GM12865 (cell line): ENCODE results near the gene RPL9.

Experiments
- DNase-seq: peaks from one replicate; pipeline ENCODE4 v3.0.0; 2010; ENCODE audit warnings: low read depth
- H3K4me3 ChIP-seq: 2 replicates; pipeline ENCODE4 v1.5.1; 2011; ENCODE audit warnings: mild to moderate bottlenecking, low read depth, low read length, control low read depth
- TF ChIP-seq, protein P1 (sequence below): IDR thresholded peaks from 2 replicates; pipeline ENCODE4 v1.5.1; 2011; ENCODE audit warnings: low read length, control low read depth, low read depth, inconsistent platforms; ENCODE audit not compliant: insufficient read depth; ENCODE audit errors: missing control alignments

Gene RPL9

GRCh38 chr4:39452153-39452859 lies 6.4 kb downstream of the RPL9 start:
- DNase-seq, result no peak
- no peak overlapping the region for H3K4me3 ChIP-seq
- TF ChIP-seq, protein P1, sequence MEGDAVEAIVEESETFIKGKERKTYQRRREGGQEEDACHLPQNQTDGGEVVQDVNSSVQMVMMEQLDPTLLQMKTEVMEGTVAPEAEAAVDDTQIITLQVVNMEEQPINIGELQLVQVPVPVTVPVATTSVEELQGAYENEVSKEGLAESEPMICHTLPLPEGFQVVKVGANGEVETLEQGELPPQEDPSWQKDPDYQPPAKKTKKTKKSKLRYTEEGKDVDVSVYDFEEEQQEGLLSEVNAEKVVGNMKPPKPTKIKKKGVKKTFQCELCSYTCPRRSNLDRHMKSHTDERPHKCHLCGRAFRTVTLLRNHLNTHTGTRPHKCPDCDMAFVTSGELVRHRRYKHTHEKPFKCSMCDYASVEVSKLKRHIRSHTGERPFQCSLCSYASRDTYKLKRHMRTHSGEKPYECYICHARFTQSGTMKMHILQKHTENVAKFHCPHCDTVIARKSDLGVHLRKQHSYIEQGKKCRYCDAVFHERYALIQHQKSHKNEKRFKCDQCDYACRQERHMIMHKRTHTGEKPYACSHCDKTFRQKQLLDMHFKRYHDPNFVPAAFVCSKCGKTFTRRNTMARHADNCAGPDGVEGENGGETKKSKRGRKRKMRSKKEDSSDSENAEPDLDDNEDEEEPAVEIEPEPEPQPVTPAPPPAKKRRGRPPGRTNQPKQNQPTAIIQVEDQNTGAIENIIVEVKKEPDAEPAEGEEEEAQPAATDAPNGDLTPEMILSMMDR, result no peak

DNA sequence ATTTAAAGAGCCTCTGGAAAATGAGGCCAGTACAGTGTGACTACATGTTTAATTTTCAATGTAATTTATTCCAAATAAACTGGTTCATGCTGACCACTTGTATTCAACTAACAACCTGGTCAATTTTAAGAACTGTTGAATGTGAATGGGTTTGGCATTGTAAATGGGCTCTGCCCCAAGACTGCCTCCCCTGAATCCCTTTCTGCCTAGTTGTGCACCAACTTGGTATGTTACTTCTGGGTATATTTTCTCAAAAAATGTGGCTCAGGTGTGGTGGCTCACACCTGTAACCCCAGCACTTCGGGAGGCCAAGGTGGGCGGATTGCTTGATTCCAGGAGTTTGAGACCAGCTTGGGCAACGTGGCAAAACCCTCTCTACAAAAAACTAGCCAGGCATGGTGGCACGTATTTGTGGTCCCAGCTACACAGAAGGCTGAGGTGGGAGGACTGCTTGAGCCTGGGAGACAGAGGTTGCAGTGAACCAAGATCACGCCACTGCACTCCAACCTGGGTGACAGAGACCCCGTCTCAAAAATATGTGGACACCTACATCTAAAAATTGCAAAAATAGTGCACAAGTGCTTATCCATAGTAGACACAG lies 7.2 kb downstream of the RPL9 start:
- DNase-seq, result no peak
- H3K4me3 ChIP-seq, result no peak overlapping the region
- TF ChIP-seq, protein P1, result no peak

DNA sequence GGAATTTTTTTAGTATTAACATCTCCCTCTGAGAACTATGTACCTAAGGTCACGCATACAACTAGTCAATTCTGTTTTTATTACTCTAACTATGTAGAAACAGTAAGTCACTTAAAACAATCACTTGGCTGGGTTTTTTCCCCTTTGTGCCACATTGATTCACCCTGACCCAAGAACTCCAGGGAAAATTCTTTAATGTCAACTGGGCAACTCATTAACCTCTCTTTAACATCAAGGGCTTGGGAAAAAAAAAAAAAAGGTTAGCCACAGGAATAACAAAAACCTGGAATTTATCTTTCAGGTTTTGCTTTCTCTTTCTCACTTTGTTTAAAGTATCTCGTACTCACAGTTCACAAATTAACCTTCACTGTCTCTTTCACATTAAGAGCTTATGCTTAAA lies 8.1 kb downstream of the RPL9 start:
- H3K4me3 ChIP-seq, result no peak overlapping the region
- DNase-seq, result no peak
- TF ChIP-seq, protein P1, result no peak

- peak overlapping the region; percentile 16 for H3K4me3 ChIP-seq
- DNase-seq, result peak; percentile 91
- TF ChIP-seq, protein P1, result peak; percentile 23
Observed at GRCh38 chr4:39446842-39447573, 11.7 kb downstream of the RPL9 start.

DNA sequence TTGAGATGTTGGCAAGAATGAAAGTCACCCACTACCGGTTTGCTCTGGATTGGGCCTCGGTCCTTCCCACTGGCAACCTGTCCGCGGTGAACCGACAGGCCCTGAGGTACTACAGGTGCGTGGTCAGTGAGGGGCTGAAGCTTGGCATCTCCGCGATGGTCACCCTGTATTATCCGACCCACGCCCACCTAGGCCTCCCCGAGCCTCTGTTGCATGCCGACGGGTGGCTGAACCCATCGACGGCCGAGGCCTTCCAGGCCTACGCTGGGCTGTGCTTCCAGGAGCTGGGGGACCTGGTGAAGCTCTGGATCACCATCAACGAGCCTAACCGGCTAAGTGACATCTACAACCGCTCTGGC lies 12.3 kb downstream of the RPL9 start:
- H3K4me3 ChIP-seq, result no peak overlapping the region
- TF ChIP-seq, protein P1, result no peak
- DNase-seq, result no peak

GRCh38 chr4:39442998-39443397 lies 15.7 kb downstream of the RPL9 start:
- no peak for DNase-seq
- TF ChIP-seq, protein P1, result no peak
- H3K4me3 ChIP-seq, result no peak overlapping the region
